H1 (cell line): Measurements from ENCODE around the gene GUCA1A. TPM values are rescaled to one million over a fixed set of nuclear protein-coding genes. Genes with fewer than 3 reads are reported as not detected.

Experiments
- CTCF ChIA-PET: fragments of 300-600 bp; sonication (Branson Sonifier 250); formaldehyde crosslinking; loops from one replicate; lab custom pipeline; 2021; ENCODE audit not compliant: partially characterized antibody; lab: Charles Lee
- POLR2A ChIA-PET: fragments of 300-600 bp; sonication (Branson Sonifier 250); formaldehyde crosslinking; loops from one replicate; lab custom pipeline; 2021; ENCODE audit warnings: inconsistent platforms; ENCODE audit not compliant: partially characterized antibody; lab: Charles Lee
- DNase-seq, 2 experiments: peaks; one replicate each; pipeline versions ENCODE4 v3.0.0 to v3.0.0-alpha.2; 2010 to 2022; ENCODE audit warnings: low spot score in 2 of 2, low read depth in 1 of 2, mixed read lengths in 1 of 2
- FAIRE-seq: peaks from 2 replicates; lab custom pipeline; 2011; peaks lifted over from hg19 to GRCh38; lab: Jason Lieb, UNC
- H2AFZ ChIP-seq: 2 replicates; pipeline ENCODE4 v1.8.1; 2012; ENCODE audit warnings: low read length, inconsistent platforms
- H2AK5ac ChIP-seq: 2 replicates; pipeline ENCODE4 v1.6.1; 2013; ENCODE audit warnings: low read depth, low read length
- H2BK120ac ChIP-seq: replicated peaks from 2 replicates; pipeline ENCODE3; 2013; ENCODE audit warnings: low read depth, low read length, inconsistent platforms
- H2BK12ac ChIP-seq: 2 replicates; pipeline ENCODE4 v1.6.1; 2013; ENCODE audit warnings: low read depth, low read length
- H2BK15ac ChIP-seq: 2 replicates; pipeline ENCODE4 v1.6.1; 2013; ENCODE audit warnings: low read length
- H2BK20ac ChIP-seq: 2 replicates; pipeline ENCODE4 v1.6.1; 2013; ENCODE audit warnings: low read length
- H2BK5ac ChIP-seq: 2 replicates; pipeline ENCODE4 v1.6.1; 2013; ENCODE audit warnings: low read depth, low read length
- H3K14ac ChIP-seq: 2 replicates; pipeline ENCODE4 v1.6.1; 2013; ENCODE audit warnings: inconsistent platforms; ENCODE audit not compliant: insufficient read length
- H3K18ac ChIP-seq: 2 replicates; pipeline ENCODE4 v1.6.1; 2013; ENCODE audit warnings: low read length; ENCODE audit errors: extremely low read depth
- H3K23ac ChIP-seq: 2 replicates; pipeline ENCODE4 v1.6.1; 2013; ENCODE audit warnings: inconsistent platforms; ENCODE audit not compliant: insufficient read length
- H3K23me2 ChIP-seq: 2 replicates; pipeline ENCODE4 v1.6.1; 2013; ENCODE audit warnings: low read depth, low read length
- H3K27ac ChIP-seq: 2 replicates; pipeline ENCODE4 v1.6.1; 2011; ENCODE audit warnings: low read depth, low read length, inconsistent platforms
- H3K27me3 ChIP-seq, 4 experiments: replicated peaks in 1 of 4; 1 replicate in 1 of 4; 2 replicates in 3 of 4; pipeline versions ENCODE4 v1.6.1 to v1.8.1; 2011 to 2013; ENCODE audit warnings: low read length in 3 of 4, mild to moderate bottlenecking in 3 of 4, inconsistent platforms in 2 of 4, mixed read lengths in 2 of 4, moderate library complexity in 1 of 4; ENCODE audit not compliant: control insufficient read depth in 3 of 4, insufficient read depth in 3 of 4; ENCODE audit errors: extremely low read depth in 1 of 4
- H3K36me3 ChIP-seq, 4 experiments: 2 replicates each; pipeline versions ENCODE4 v1.6.1 to v1.8.1; 2011 to 2013; ENCODE audit warnings: mild to moderate bottlenecking in 4 of 4, low read length in 3 of 4, moderate library complexity in 2 of 4, control low read depth in 1 of 4, inconsistent platforms in 1 of 4; ENCODE audit not compliant: insufficient read depth in 4 of 4, control insufficient read depth in 2 of 4
- H3K4ac ChIP-seq: replicated peaks from 2 replicates; pipeline ENCODE3; 2013; ENCODE audit warnings: low read length, low read depth, mixed read lengths, inconsistent platforms; ENCODE audit not compliant: insufficient read length
- H3K4me1 ChIP-seq, 4 experiments: replicated peaks in 1 of 4; 1 replicate in 1 of 4; 2 replicates in 3 of 4; pipeline versions ENCODE4 v1.6.1 to v1.8.1; 2011 to 2013; ENCODE audit warnings: low read length in 3 of 4, inconsistent platforms in 2 of 4, mixed read lengths in 1 of 4; ENCODE audit not compliant: insufficient read depth in 4 of 4, control insufficient read depth in 3 of 4
- H3K4me2 ChIP-seq, 2 experiments: 2 replicates each; pipeline versions ENCODE4 v1.6.1 to v1.8.1; 2011 to 2013; ENCODE audit warnings: low read depth in 2 of 2, low read length in 2 of 2, control low read depth in 1 of 2, inconsistent platforms in 1 of 2, mild to moderate bottlenecking in 1 of 2; ENCODE audit not compliant: insufficient read depth in 1 of 2
- H3K4me3 ChIP-seq, 4 experiments: fragments of 200-600, 300-600 bp in 1 of 4; sonication (generic), shearing (Covaris generic), sonication (Bioruptor Twin) in 1 of 4; 2 replicates each; pipeline versions ENCODE4 v1.5.1 to v1.8.1; 2011 to 2016; ENCODE audit warnings: low read length in 4 of 4, low read depth in 3 of 4, control low read depth in 2 of 4, inconsistent platforms in 2 of 4, mild to moderate bottlenecking in 2 of 4, mixed read lengths in 1 of 4, moderate library complexity in 1 of 4; ENCODE audit not compliant: insufficient read depth in 2 of 4; ENCODE audit errors: extremely low read depth in 1 of 4
- H3K56ac ChIP-seq: replicated peaks from 2 replicates; pipeline ENCODE3; 2013; ENCODE audit warnings: low read depth, mild to moderate bottlenecking, mixed read lengths, low read length, inconsistent platforms; ENCODE audit not compliant: insufficient read length
- H3K79me1 ChIP-seq: 2 replicates; pipeline ENCODE4 v1.6.1; 2013; ENCODE audit warnings: low read depth, low read length, control low read depth
- H3K79me2 ChIP-seq, 2 experiments: 2 replicates each; pipeline versions ENCODE4 v1.6.1 to v1.8.1; 2012 to 2013; ENCODE audit warnings: low read length in 2 of 2, mild to moderate bottlenecking in 2 of 2, inconsistent platforms in 1 of 2; ENCODE audit not compliant: insufficient read depth in 2 of 2, control insufficient read depth in 1 of 2
- H3K9ac ChIP-seq, 4 experiments: replicated peaks in 1 of 4; 1 replicate in 1 of 4; 2 replicates in 3 of 4; pipeline versions ENCODE4 v1.6.1 to v1.8.1; 2011 to 2013; ENCODE audit warnings: low read depth in 3 of 4, low read length in 3 of 4, control low read depth in 2 of 4, mild to moderate bottlenecking in 2 of 4, moderate library complexity in 2 of 4, inconsistent platforms in 1 of 4; ENCODE audit errors: extremely low read depth in 1 of 4
- H3K9me3 ChIP-seq, 2 experiments: 2 replicates each; pipeline versions ENCODE4 v1.6.1 to v1.8.1; 2012 to 2013; ENCODE audit warnings: mild to moderate bottlenecking in 2 of 2, moderate library complexity in 2 of 2, control low read depth in 1 of 2, inconsistent platforms in 1 of 2, low read depth in 1 of 2, low read length in 1 of 2, mixed read lengths in 1 of 2; ENCODE audit not compliant: insufficient read depth in 2 of 2
- H4K20me1 ChIP-seq, 2 experiments: replicated peaks in 1 of 2; 2 replicates each; pipeline versions ENCODE3 to v1.8.1; 2011 to 2013; ENCODE audit warnings: inconsistent platforms in 2 of 2, low read length in 2 of 2, mild to moderate bottlenecking in 1 of 2; ENCODE audit not compliant: insufficient read depth in 2 of 2, control insufficient read depth in 1 of 2
- H4K5ac ChIP-seq: 2 replicates; pipeline ENCODE4 v1.6.1; 2013; ENCODE audit warnings: low read length, low read depth, mixed read lengths, inconsistent platforms; ENCODE audit not compliant: insufficient read length
- H4K8ac ChIP-seq: 2 replicates; pipeline ENCODE4 v1.8.0; 2013; ENCODE audit warnings: mild to moderate bottlenecking, moderate library complexity, low read length, inconsistent platforms; ENCODE audit not compliant: insufficient read depth; ENCODE audit errors: extremely low read depth
- H4K91ac ChIP-seq: replicated peaks from 2 replicates; pipeline ENCODE3; 2013; ENCODE audit warnings: low read length, mixed read lengths, inconsistent platforms; ENCODE audit not compliant: insufficient read length
- SIN3A ChIP-seq, 2 experiments: IDR thresholded peaks in 1 of 2; conservative IDR thresholded peaks in 1 of 2; 2 replicates each; pipeline ENCODE4 v1.6.1; 2011 to 2012; ENCODE audit warnings: low read length in 2 of 2, improper control_type of control experiment in 1 of 2, low read depth in 1 of 2, mild to moderate bottlenecking in 1 of 2
- WGBS, 2 experiments: shearing (Covaris generic) in 1 of 2; methylation state at CpG; one replicate each; pipeline versions ENCODE4 v1.1.6 to v1.1.7; 2013 to 2015; ENCODE audit warnings: low lambda C conversion rate in 2 of 2, mixed read lengths in 2 of 2, inconsistent platforms in 1 of 2, low coverage in 1 of 2, missing lambda C conversion rate in 1 of 2; ENCODE audit not compliant: insufficient replicate concordance in 2 of 2, insufficient coverage in 1 of 2, insufficient read length in 1 of 2; ENCODE audit errors: extremely low coverage in 1 of 2, missing lambda C conversion rate in 1 of 2; 5-methylcytosine and 5-hydroxymethylcytosine counted together
- polyA plus RNA-seq, 7 experiments: library from polyadenylated mRNA; depleted of rRNA in 3 of 7; stranded (reverse) in 5 of 7; unstranded in 2 of 7; fragments of >200 nt in 5 of 7; fragments of 200-250 nt in 2 of 7; gene quantifications; 1 replicate in 5 of 7; 2 replicates in 1 of 7; 4 replicates in 1 of 7; pipeline versions ENCODE4 v1.2.1 to v1.2.3, GENCODE V29; 2011 to 2013; ENCODE audit warnings: missing spikeins in 2 of 7, mixed read lengths in 2 of 7
- total RNA-seq: library from RNA; stranded (reverse); fragmentation: NEBNext Ultra II Directional; extraction: Animal tissue kit (Norgen Biotek cat#: 25700); gene quantifications from 2 replicates; pipeline ENCODE4 v1.2.1, GENCODE V29; 2021

The GUCA1A gene
- total and polyA plus RNA-seq, 2 of the 8 experiments (the other 6 are each of a cell fraction or from before 2014, with no cell fraction given): 4.6 to 24.6 TPM

- Histone ChIP-seq H4K5ac (no peak overlapping the region), H2AK5ac (no peak overlapping the region), H3K4me2 (no peak overlapping the region), H3K79me1 (no peaks in the 10 kb centered on the region), H4K20me1 (no peaks in the 10 kb centered on the region), H4K8ac (no peak overlapping the region), H3K9ac (no peak overlapping the region), H3K23ac (no peak overlapping the region), H2BK20ac (no peak overlapping the region), H3K56ac (no peak overlapping the region), H3K36me3 (no peaks in the 10 kb centered on the region), H3K4me1 (peaks cover 2 to 6% (median 4%) of the 10 kb centered on the region in 4 experiments), H3K4ac (no peak overlapping the region), H2BK120ac (no peak overlapping the region), H3K18ac (no peak overlapping the region), H3K4me3 (no peak overlapping the region), H3K27me3 (peaks cover 0 to 3% (median 0%) of the 10 kb centered on the region in 4 experiments; a peak in 1 of 7 replicates), H3K9me3 (no peaks in the 10 kb centered on the region), H3K23me2 (no peaks in the 10 kb centered on the region), H2AFZ (no peak overlapping the region), H4K91ac (no peak overlapping the region), H3K79me2 (no peaks in the 10 kb centered on the region), H2BK15ac (no peak overlapping the region), H2BK12ac (no peak overlapping the region), H2BK5ac (no peak overlapping the region), H3K14ac (no peak overlapping the region), H3K27ac (no peak overlapping the region)
- no peak for TF ChIP-seq SIN3A (conservative IDR thresholded peaks at IDR 0.05 in 1 of 2, IDR thresholded peaks at IDR 0.05 in 1 of 2; ENCODE audit: low read depth in 1 of 2, low read length in 2 of 2)
- WGBS, 2 experiments: 84% methylated on average over 5 of the region's 5 CpGs; no CpG with 5 or more reads in 1 of the 2 experiments
- ChIA-PET POLR2A (interaction anchor here (1.0 to 1.2 kb wide), 2 partner anchors 13 to 25 kb away, joined by 3 to 4 read pairs; no protein-coding TSS in a partner anchor), CTCF (interaction anchor here (1.2 to 3.3 kb wide), 3 partner anchors 12 to 94 kb away, joined by 5 to 11 read pairs (median 6); no protein-coding TSS in a partner anchor)
- DNase-seq (no peak), FAIRE-seq (no peak)
These were observed 17.5 kb downstream of the GUCA1A start for GRCh38 chr6:42190554-42191183.
